Kidney (tissue), 14 donors: Measurements from ENCODE around the gene GBP1. TPM values are rescaled to one million over a fixed set of nuclear protein-coding genes. Genes with fewer than 3 reads are reported as not detected.

Experiments used
- DNase-seq, 5 donors: peaks; one replicate each; pipeline ENCODE4 v3.0.0-alpha.2; 2013 to 2020
- FAIRE-seq: peaks from 2 replicates; lab custom pipeline; 2012; peaks lifted over from hg19 to GRCh38; lab: Jason Lieb, UNC
- H3K27ac ChIP-seq, 2 donors: one replicate each; pipeline ENCODE4 v1.7.0; 2013; ENCODE audit warnings: low read depth in 2 of 2, low read length in 2 of 2, inconsistent platforms in 1 of 2
- H3K27me3 ChIP-seq: one replicate; pipeline ENCODE4 v1.7.1; 2013; ENCODE audit warnings: low read length, inconsistent platforms; ENCODE audit not compliant: control insufficient read depth, insufficient read depth
- H3K36me3 ChIP-seq, 3 donors: one replicate each; pipeline versions ENCODE4 v1.7.0 to v1.7.1; 2013; ENCODE audit warnings: low read length in 3 of 3, control low read depth in 1 of 3, inconsistent platforms in 1 of 3; ENCODE audit not compliant: insufficient read depth in 3 of 3, control insufficient read depth in 2 of 3
- H3K4me1 ChIP-seq, 3 donors: one replicate each; pipeline versions ENCODE4 v1.7.0 to v1.7.1; 2013; ENCODE audit warnings: low read length in 3 of 3, inconsistent platforms in 1 of 3, low read depth in 1 of 3; ENCODE audit not compliant: control insufficient read depth in 2 of 3, insufficient read depth in 2 of 3
- H3K4me3 ChIP-seq, 3 donors: one replicate each; pipeline versions ENCODE4 v1.7.0 to v1.8.1; 2013; ENCODE audit warnings: low read length in 3 of 3, control low read depth in 1 of 3, inconsistent platforms in 1 of 3
- H3K9ac ChIP-seq, 3 donors: one replicate each; pipeline versions ENCODE4 v1.7.0 to v1.7.1; 2013; ENCODE audit warnings: low read length in 3 of 3, control low read depth in 1 of 3, inconsistent platforms in 1 of 3
- H3K9me3 ChIP-seq, 3 donors: one replicate each; pipeline versions ENCODE4 v1.7.0 to v1.7.1; 2013; ENCODE audit warnings: low read length in 3 of 3, control low read depth in 1 of 3, inconsistent platforms in 1 of 3; ENCODE audit not compliant: control insufficient read depth in 2 of 3, insufficient read depth in 1 of 3
- intact Hi-C: fragments of 100-400 bp; cut with DNase I; formaldehyde crosslinking; loops from one replicate; pipeline ENCODE4 v1.11.1; 2022
- polyA plus RNA-seq: library from polyadenylated mRNA; stranded (reverse); fragments of 350-450 nt; fragmentation: Illumina TruSeq; extraction: RNeasy Lipid Tissue Mini Kit (QIAGEN cat#74804); gene quantifications from one replicate; pipeline ENCODE4 v1.2.3, GENCODE V29; 2014; ENCODE audit warnings: low read depth, low replicate concordance; ENCODE audit not compliant: insufficient read depth
- total RNA-seq: library from RNA; stranded (reverse); fragmentation: NEBNext Ultra II Directional; extraction: Animal tissue kit (Norgen Biotek cat#: 25700); gene quantifications from one replicate; pipeline ENCODE4 v1.2.1, GENCODE V29; 2021
- TF ChIP-seq, protein P1 (sequence below): IDR thresholded peaks from 3 replicates; pipeline ENCODE4 v1.5.1; 2012; ENCODE audit warnings: mild to moderate bottlenecking, moderate library complexity, borderline replicate concordance; ENCODE audit not compliant: insufficient read depth; ENCODE audit errors: extremely low read depth
- donor health status: control.
- donor health status: control.
- donor health status: control.
- donor health status: control.
- donor health status: control.
- donor health status: DM: yes; HTN: yes; CAD: no.
- donor health status: Normal renal cell carcinoma (clear cell type).

The GBP1 gene
- total and polyA plus RNA-seq, 2 donors from 2014 or later: 8.4 to 17.9 TPM

DNA sequence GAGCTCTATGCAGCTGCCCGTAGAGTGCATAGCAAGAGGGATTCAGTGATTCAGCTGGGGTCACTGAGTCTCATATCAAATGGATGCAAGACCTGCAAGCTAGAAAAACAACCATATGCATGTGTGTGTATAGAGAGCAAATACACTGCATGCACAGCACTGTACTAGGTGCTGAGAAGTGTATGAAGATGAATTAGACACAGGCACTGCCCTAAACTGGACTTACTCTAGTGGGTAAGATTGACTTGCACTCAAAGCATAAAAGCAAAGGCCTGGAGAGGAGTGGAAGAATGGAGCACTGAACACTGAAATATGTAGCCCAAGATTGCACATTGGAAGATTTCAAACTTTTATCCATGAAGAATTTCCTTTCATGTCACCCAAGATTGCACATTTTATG is 5.5 kb upstream of the GBP1 start:
- intact Hi-C loops: no loop called here
- Histone ChIP-seq H3K9me3 (no peaks in the 10 kb centered on the region), H3K36me3 (no peaks in the 10 kb centered on the region), H3K27me3 (no peaks in the 10 kb centered on the region), H3K4me1 (peaks cover 0 to 2% (median 0%) of the 10 kb centered on the region in 3 donors), H3K27ac (peak overlapping the region in 1 of 2 donors; percentile 33), H3K4me3 (peak overlapping the region in 2 of 3 donors; percentile 18 to 49), H3K9ac (no peak overlapping the region)
- FAIRE-seq: no peak
- TF ChIP-seq, protein P1, sequence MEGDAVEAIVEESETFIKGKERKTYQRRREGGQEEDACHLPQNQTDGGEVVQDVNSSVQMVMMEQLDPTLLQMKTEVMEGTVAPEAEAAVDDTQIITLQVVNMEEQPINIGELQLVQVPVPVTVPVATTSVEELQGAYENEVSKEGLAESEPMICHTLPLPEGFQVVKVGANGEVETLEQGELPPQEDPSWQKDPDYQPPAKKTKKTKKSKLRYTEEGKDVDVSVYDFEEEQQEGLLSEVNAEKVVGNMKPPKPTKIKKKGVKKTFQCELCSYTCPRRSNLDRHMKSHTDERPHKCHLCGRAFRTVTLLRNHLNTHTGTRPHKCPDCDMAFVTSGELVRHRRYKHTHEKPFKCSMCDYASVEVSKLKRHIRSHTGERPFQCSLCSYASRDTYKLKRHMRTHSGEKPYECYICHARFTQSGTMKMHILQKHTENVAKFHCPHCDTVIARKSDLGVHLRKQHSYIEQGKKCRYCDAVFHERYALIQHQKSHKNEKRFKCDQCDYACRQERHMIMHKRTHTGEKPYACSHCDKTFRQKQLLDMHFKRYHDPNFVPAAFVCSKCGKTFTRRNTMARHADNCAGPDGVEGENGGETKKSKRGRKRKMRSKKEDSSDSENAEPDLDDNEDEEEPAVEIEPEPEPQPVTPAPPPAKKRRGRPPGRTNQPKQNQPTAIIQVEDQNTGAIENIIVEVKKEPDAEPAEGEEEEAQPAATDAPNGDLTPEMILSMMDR: no peak
- DNase-seq: no peak

DNA sequence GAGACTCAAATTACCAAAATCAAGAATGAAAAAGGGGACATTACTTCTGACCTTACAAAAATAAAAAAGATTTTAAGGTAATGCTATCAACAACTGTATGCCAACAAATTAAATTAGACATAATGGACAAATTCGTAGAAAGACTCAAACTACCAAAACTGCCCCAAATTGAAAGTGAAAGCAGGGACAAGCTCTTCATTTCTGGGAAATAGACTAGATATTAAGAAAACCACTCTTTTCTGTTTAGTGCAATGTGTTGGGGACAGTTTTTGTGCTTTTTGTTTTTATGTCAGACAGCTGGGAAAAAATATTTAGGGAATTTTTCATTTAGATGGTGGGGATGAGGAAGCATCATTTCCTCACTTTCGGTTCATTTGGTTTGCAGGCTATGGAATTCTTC is 4.9 kb upstream of the GBP1 start:
- peaks cover 0 to 4% (median 0%) of the 10 kb centered on the region in 3 donors for H3K4me1 ChIP-seq
- DNase-seq (peak in 1 of 5 donors; percentile 5), FAIRE-seq (peak; percentile 44)
- TF ChIP-seq, protein P1: no peak
- no peaks in the 10 kb centered on the region for H3K9me3 ChIP-seq
- no peak overlapping the region for H3K9ac ChIP-seq
- peak overlapping the region in 1 of 2 donors; percentile 33 for H3K27ac ChIP-seq
- H3K36me3 ChIP-seq: no peaks in the 10 kb centered on the region
- peak overlapping the region in 2 of 3 donors; percentile 18 to 49 for H3K4me3 ChIP-seq
- no peaks in the 10 kb centered on the region for H3K27me3 ChIP-seq
- intact Hi-C loops: no loop called here

DNA sequence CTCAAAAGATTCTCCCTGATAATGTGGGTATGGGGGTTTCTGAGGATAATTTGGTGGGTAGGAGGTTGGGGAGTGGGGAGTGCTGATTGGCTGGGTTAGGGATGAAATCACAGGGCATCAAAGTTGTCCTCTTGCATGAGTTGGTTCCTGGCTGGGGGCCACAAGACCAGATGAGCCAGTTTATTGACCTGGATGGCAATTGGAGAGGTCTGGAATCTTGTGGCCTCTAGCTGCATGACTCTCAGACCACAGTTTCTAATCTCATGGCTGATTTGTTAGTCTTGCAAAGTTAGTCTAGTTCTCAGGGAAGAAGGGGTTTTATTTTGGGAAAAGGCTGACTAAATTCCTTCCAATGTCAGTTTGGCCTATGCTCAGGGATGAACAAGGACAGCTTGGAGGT is 3.3 kb upstream of the GBP1 start:
- FAIRE-seq: no peak
- TF ChIP-seq, protein P1: no peak
- intact Hi-C loops: no loop called here
- H3K4me3 ChIP-seq: no peak overlapping the region
- H3K9ac ChIP-seq: no peak overlapping the region
- no peaks in the 10 kb centered on the region for H3K9me3 ChIP-seq
- no peak for DNase-seq
- H3K27me3 ChIP-seq: no peaks in the 10 kb centered on the region
- no peak overlapping the region for H3K27ac ChIP-seq
- H3K36me3 ChIP-seq: no peaks in the 10 kb centered on the region
- H3K4me1 ChIP-seq: peaks cover 0 to 4% (median 0%) of the 10 kb centered on the region in 3 donors

DNA sequence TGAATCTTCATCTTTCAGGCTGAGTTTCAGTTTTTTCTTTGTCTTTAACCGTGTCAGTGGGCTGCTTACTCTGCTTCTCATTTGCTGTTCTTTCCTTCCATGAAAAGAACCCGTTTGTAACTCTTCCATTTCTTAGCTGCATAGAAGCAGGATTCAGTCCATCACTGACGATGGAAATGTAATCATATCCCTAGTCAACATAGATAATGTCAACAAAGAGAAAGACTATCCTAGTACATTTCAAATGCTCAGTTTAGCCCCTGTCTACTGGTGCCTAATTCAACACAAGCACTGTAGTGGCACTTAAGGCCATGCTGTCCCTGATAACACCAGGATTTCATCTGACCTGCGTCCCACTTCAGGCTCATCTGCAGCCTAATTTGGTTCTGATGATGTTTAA is 376 bp downstream of the GBP1 start:
- TF ChIP-seq, protein P1: no peak
- FAIRE-seq: no peak
- intact Hi-C loops: no loop called here

More for the DNA sequence above, 376 bp downstream of the GBP1 start:
- H3K4me3 ChIP-seq: peak overlapping the region; percentile 59 to 83 (median 71)
- H3K9ac ChIP-seq: peak overlapping the region; percentile 60 to 66 (median 63)
- H3K27me3 ChIP-seq: no peaks in the 10 kb centered on the region
- no peaks in the 10 kb centered on the region for H3K36me3 ChIP-seq
- no peaks in the 10 kb centered on the region for H3K9me3 ChIP-seq
- peak overlapping the region; percentile 71 to 82 for H3K27ac ChIP-seq
- peak in 2 of 5 donors; percentile 17 to 70 for DNase-seq
- H3K4me1 ChIP-seq: peaks cover 0 to 4% (median 0%) of the 10 kb centered on the region in 3 donors
